Lower lobe of right lung (tissue), 2 donors: ENCODE measurements around the gene PTGS2. TPM values are rescaled to one million over a fixed set of nuclear protein-coding genes. Genes with fewer than 3 reads are reported as not detected.

ENCODE experiments used
- ATAC-seq, 2 donors: fragments of 200-7000 bp; cut with Tn5 transposase; one replicate each; pipeline ENCODE4 v1.9.1; 2020 to 2022; ENCODE audit warnings: mild to moderate bottlenecking in 2 of 2, moderate library complexity in 2 of 2
- DNase-seq: peaks from one replicate; pipeline ENCODE4 v3.0.0-alpha.2; 2020
- H3K27ac ChIP-seq: fragments of 200-600 bp; one replicate; pipeline ENCODE4 v1.8.0; 2022
- H3K27me3 ChIP-seq: fragments of 200-600 bp; one replicate; pipeline ENCODE4 v1.8.0; 2022; ENCODE audit warnings: low read depth
- H3K36me3 ChIP-seq: fragments of 200-600 bp; one replicate; pipeline ENCODE4 v1.8.0; 2022; ENCODE audit warnings: mild to moderate bottlenecking
- H3K4me1 ChIP-seq: fragments of 200-600 bp; one replicate; pipeline ENCODE4 v1.8.0; 2022
- H3K4me3 ChIP-seq: fragments of 200-600 bp; one replicate; pipeline ENCODE4 v1.8.0; 2022; ENCODE audit warnings: mild to moderate bottlenecking
- H3K9me3 ChIP-seq: fragments of 200-600 bp; one replicate; pipeline ENCODE4 v1.8.0; 2022
- CTCF ChIP-seq: fragments of 200-600 bp; IDR thresholded peaks from one replicate; pipeline ENCODE4 v1.8.0; 2022; ENCODE audit warnings: antibody characterized with exemption, mild to moderate bottlenecking
- intact Hi-C: fragments of 100-400 bp; cut with DNase I; formaldehyde crosslinking; loops from one replicate; pipeline ENCODE4 v1.11.0; 2022
- total RNA-seq: library from RNA; stranded (reverse); fragmentation: NEBNext Ultra II Directional; extraction: Animal tissue kit (Norgen Biotek cat#: 25700); gene quantifications from one replicate; pipeline ENCODE4 v1.2.1, GENCODE V29; 2021
- donor health status: DM: no; HTN: yes; CAD: no; lungs with severe emphysema.

Gene PTGS2
- total RNA-seq, 1 donor from 2014 or later = 15.5 TPM

- no peak for TF ChIP-seq CTCF
- Histone ChIP-seq H3K4me3 (no peak overlapping the region), H3K27me3 (no peaks in the 10 kb centered on the region), H3K4me1 (no peaks in the 10 kb centered on the region), H3K27ac (no peak overlapping the region), H3K9me3 (no peaks in the 10 kb centered on the region), H3K36me3 (no peaks in the 10 kb centered on the region)
- no peak for ATAC-seq
- no peak for DNase-seq
- intact Hi-C loops = no loop called here
Observed at GRCh38 chr1:186708694-186709097, 28.5 kb upstream of the PTGS2 start.

GRCh38 chr1:186703209-186703766 lies 23.1 kb upstream of the PTGS2 start:
- Histone ChIP-seq H3K27me3 (no peaks in the 10 kb centered on the region), H3K27ac (no peak overlapping the region), H3K9me3 (no peaks in the 10 kb centered on the region), H3K4me3 (no peak overlapping the region), H3K36me3 (no peaks in the 10 kb centered on the region), H3K4me1 (no peaks in the 10 kb centered on the region)
- TF ChIP-seq CTCF = no peak
- intact Hi-C loops = no loop called here
- ATAC-seq = no peak
- DNase-seq = no peak

GRCh38 chr1:186700722-186701121 lies 20.5 kb upstream of the PTGS2 start:
- no peak overlapping the region for H3K27ac ChIP-seq
- TF ChIP-seq CTCF = no peak
- H3K36me3 ChIP-seq = no peaks in the 10 kb centered on the region
- no peaks in the 10 kb centered on the region for H3K27me3 ChIP-seq
- ATAC-seq = no peak
- intact Hi-C loops = no loop called here
- no peak for DNase-seq
- no peaks in the 10 kb centered on the region for H3K4me1 ChIP-seq
- H3K4me3 ChIP-seq = no peak overlapping the region
- H3K9me3 ChIP-seq = no peaks in the 10 kb centered on the region

- no peaks in the 10 kb centered on the region for H3K9me3 ChIP-seq
- intact Hi-C loops = no loop called here
- ATAC-seq (no peak), DNase-seq (no peak)
- TF ChIP-seq CTCF = no peak
- no peaks in the 10 kb centered on the region for H3K4me1 ChIP-seq
- no peak overlapping the region for H3K4me3 ChIP-seq
- no peaks in the 10 kb centered on the region for H3K27me3 ChIP-seq
- H3K27ac ChIP-seq = no peak overlapping the region
- no peaks in the 10 kb centered on the region for H3K36me3 ChIP-seq
Observed at GRCh38 chr1:186699519-186699918, 19.3 kb upstream of the PTGS2 start.

GRCh38 chr1:186689907-186690306 lies 9.7 kb upstream of the PTGS2 start:
- TF ChIP-seq CTCF = no peak
- Histone ChIP-seq H3K27ac (no peak overlapping the region), H3K4me1 (no peaks in the 10 kb centered on the region), H3K27me3 (no peaks in the 10 kb centered on the region), H3K36me3 (no peaks in the 10 kb centered on the region), H3K4me3 (no peak overlapping the region), H3K9me3 (no peaks in the 10 kb centered on the region)
- intact Hi-C loops = no loop called here
- no peak for DNase-seq
- ATAC-seq = no peak

- no peak overlapping the region for H3K4me3 ChIP-seq
- H3K9me3 ChIP-seq = no peaks in the 10 kb centered on the region
- no peaks in the 10 kb centered on the region for H3K27me3 ChIP-seq
- H3K27ac ChIP-seq = no peak overlapping the region
- ATAC-seq = no peak
- intact Hi-C loops = no loop called here
- no peaks in the 10 kb centered on the region for H3K4me1 ChIP-seq
- no peak for TF ChIP-seq CTCF
- no peaks in the 10 kb centered on the region for H3K36me3 ChIP-seq
- no peak for DNase-seq
Observed at GRCh38 chr1:186689376-186689775, 9.2 kb upstream of the PTGS2 start.
